A549 treated with CORT108297 at 1 μM for 4 hours (cell line): ENCODE results near the gene YIPF1. TPM values are rescaled to one million over a fixed set of nuclear protein-coding genes. Genes with fewer than 3 reads are reported as not detected.

Experiments used
- total RNA-seq: library from RNA; stranded (reverse); fragments of 200-300 nt; extraction: Qiagen RNA extraction; gene quantifications from 5 replicates; pipeline ENCODE4 v1.2.3, GENCODE V29; 2022

YIPF1 gene
- total RNA-seq, result 12.4 to 14.0 TPM (median 12.8 TPM) in 5 replicates

GRCh38 chr1:53889304-53890298 lies at the start of gene YIPF1:
YIPF1 (minus strand) TSS chr1:53889797; CDS start chr1:53888937, 860 bp downstream.

DNA sequence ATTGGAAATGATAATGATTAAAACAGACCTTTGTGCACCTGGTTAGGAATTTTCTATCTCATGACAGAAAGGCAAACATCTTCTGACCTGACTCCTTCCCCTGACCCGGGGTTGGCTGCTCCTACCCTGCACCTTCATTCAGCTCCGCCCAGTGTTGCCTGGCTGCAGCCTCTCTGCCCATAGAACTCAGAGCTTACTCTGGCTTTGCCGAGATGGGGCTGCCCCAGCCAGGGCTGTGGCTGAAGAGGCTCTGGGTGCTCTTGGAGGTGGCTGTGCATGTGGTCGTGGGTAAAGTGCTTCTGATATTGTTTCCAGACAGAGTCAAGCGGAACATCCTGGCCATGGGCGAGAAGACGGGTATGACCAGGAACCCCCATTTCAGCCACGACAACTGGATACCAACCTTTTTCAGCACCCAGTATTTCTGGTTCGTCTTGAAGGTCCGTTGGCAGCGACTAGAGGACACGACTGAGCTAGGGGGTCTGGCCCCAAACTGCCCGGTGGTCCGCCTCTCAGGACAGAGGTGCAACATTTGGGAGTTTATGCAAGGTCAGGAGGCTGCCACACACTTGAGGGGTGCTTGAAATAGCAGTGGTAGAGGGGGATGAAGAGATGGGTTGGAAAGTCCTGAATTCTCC lies 4.5 kb upstream of the YIPF1 start, which contains the start of gene DIO1:
Gene DIO1, plus strand, starts transcription at position 189 of the 638 bp plus-strand sequence. Its CDS starts 24 bp downstream, at position 213.

GRCh38 chr1:53837924-53838653 lies 51.5 kb downstream of the YIPF1 start, which contains the start of gene NDC1:
NDC1 (minus strand) TSS chr1:53838296; CDS start chr1:53838261, 35 bp downstream.

Other genes starting within 250 kb of the YIPF1 start
- 0.05 to 0.08 TPM (median 0.07 TPM) in 3 of 5 replicates, not detected in the others for gene GLIS1, start 150.6 kb downstream of the YIPF1 start, total RNA-seq
- 22.4 to 26.4 TPM (median 24.6 TPM) in 5 replicates for gene NDC1, start 51.5 kb downstream of the YIPF1 start, total RNA-seq
- gene DIO1, start 4.4 kb upstream of the YIPF1 start, total RNA-seq, result 0.09 TPM in 1 of 5 replicates, not detected in the others
- gene IFT25, start 55.9 kb upstream of the YIPF1 start, total RNA-seq, result 26.3 to 40.4 TPM (median 26.8 TPM) in 5 replicates
- gene LRRC42, start 56.6 kb upstream of the YIPF1 start, total RNA-seq, result 25.4 to 27.9 TPM (median 27.3 TPM) in 5 replicates
- gene LDLRAD1, start 128.4 kb upstream of the YIPF1 start, total RNA-seq, result not detected in 5 replicates
- gene TMEM59, start 163.4 kb upstream of the YIPF1 start, total RNA-seq, result 113 to 131 TPM (median 121 TPM) in 5 replicates
- gene TCEANC2, start 163.8 kb upstream of the YIPF1 start, total RNA-seq, result 2.1 to 2.7 TPM (median 2.1 TPM) in 5 replicates